ENCODE results near the gene COA8. TPM values are rescaled to one million over a fixed set of nuclear protein-coding genes. Genes with fewer than 3 reads are reported as not detected.

COA8 gene
- total and polyA plus RNA-seq, 2 of the 13 experiments (the other 11 are each of a cell fraction or from before 2014, with no cell fraction given): 10.9 to 25.1 TPM

- POLR2A ChIA-PET: interaction anchor here (0.6 kb wide), 1 partner anchor 12 kb away, joined by 4 read pairs; no protein-coding TSS in a partner anchor
- intact Hi-C loops (cut with micrococcal nuclease; ENCODE audit: unreplicated experiment): loop anchor here (1.0 kb wide), 2 partner anchors 29 to 47 kb away; no protein-coding TSS in a partner anchor
- Histone ChIP-seq H3K27me3 (ENCODE audit: control insufficient read depth in 1 of 2, insufficient read depth in 2 of 2, low read length in 2 of 2) (peaks cover 2 to 7% of the 10 kb centered on the region in 2 experiments; a peak in 2 of 5 replicates), H3K79me2 (ENCODE audit: insufficient read depth, low read length) (no peaks in the 10 kb centered on the region), H3K36me3 (replicated peaks in 1 of 2; ENCODE audit: control insufficient read depth in 1 of 2, insufficient read depth in 2 of 2, low read length in 2 of 2) (no peaks in the 10 kb centered on the region), H3K4me3 (replicated peaks in 1 of 3; ENCODE audit: insufficient read depth in 1 of 3, low read depth in 2 of 3, low read length in 3 of 3) (no peak overlapping the region), H3K9ac (ENCODE audit: insufficient read depth, low read depth, low read length) (no peak overlapping the region), H4K20me1 (ENCODE audit: insufficient read depth, low read length) (no peaks in the 10 kb centered on the region), H3K27ac (ENCODE audit: extremely low read length, insufficient read depth, low read length) (no peak overlapping the region), H2AFZ (ENCODE audit: low read length) (no peak overlapping the region), H3K9me3 (ENCODE audit: low read length) (no peaks in the 10 kb centered on the region), H3K4me2 (ENCODE audit: low read depth, low read length) (no peak overlapping the region), H3K4me1 (ENCODE audit: insufficient read depth, low read length) (peaks cover 43% of the 10 kb centered on the region)
- ATAC-seq: peak; percentile 45
- CTCF ChIA-PET (ENCODE audit: low intra/inter-chr PET ratio, low total read pairs): interaction anchor here (0.7 to 2.8 kb wide), 3 partner anchors 28 to 51 kb away, joined by 3 to 38 read pairs (median 31); no protein-coding TSS in a partner anchor
- in situ Hi-C loops (cut with HindIII; ENCODE audit: extremely low pct_ligation_motif_present, low pct_unique_long_range_greater_than_20kb): loop anchor here (5.0 kb wide), 1 partner anchor 45 kb away; no protein-coding TSS in a partner anchor
- no peak for FAIRE-seq
- WGBS (ENCODE audit: low lambda C conversion rate): 7% methylated on average over 3 of the region's 21 CpGs
- no TSS peak for BruUV-seq (replicated peaks)
- peak; percentile 44 for DNase-seq (ENCODE audit: low spot score)
- TF ChIP-seq ZBTB7B (CRISPR knock-in tag; IDR thresholded peaks at IDR 0.05) (peak; percentile 84; the same call in 1 of the 2 replicates), AHR (CRISPR knock-in tag; IDR thresholded peaks at IDR 0.05) (0 out of 2 replicates have a peak, but pooled peaks have one; percentile 23), ZFP37 (CRISPR knock-in tag; IDR thresholded peaks at IDR 0.05; ENCODE audit: borderline replicate concordance) (no peak), ZNF18 (CRISPR knock-in tag; IDR thresholded peaks at IDR 0.05; ENCODE audit: insufficient replicate concordance) (no peak), ZNF160 (CRISPR knock-in tag; IDR thresholded peaks at IDR 0.05) (no peak), AGO2 (optimal IDR thresholded peaks at IDR 0.05; ENCODE audit: low read depth, low read length) (peak; percentile 58), ZSCAN12 (CRISPR knock-in tag; IDR thresholded peaks at IDR 0.05) (no peak), FOXC1 (CRISPR knock-in tag; IDR thresholded peaks at IDR 0.05; ENCODE audit: borderline replicate concordance) (no peak), ZNF407 (CRISPR knock-in tag; IDR thresholded peaks at IDR 0.05; ENCODE audit: not compliant biosample characterization) (no peak), FOSL2 (CRISPR knock-in tag; IDR thresholded peaks at IDR 0.05) (no peak), ZNF619 (CRISPR knock-in tag; IDR thresholded peaks at IDR 0.05) (0 out of 2 replicates have a peak, but pooled peaks have one; percentile 27), CAMTA2 (CRISPR knock-in tag; IDR thresholded peaks at IDR 0.05; ENCODE audit: borderline replicate concordance) (no peak), ZNF264 (CRISPR knock-in tag; IDR thresholded peaks at IDR 0.05) (0 out of 2 replicates have a peak, but pooled peaks have one; percentile 37), ZNF766 (CRISPR knock-in tag; IDR thresholded peaks at IDR 0.05; ENCODE audit: borderline replicate concordance) (peak; percentile 78; the same call in 1 of the 2 replicates)
Observed at GRCh38 chr14:103546652-103547454, 15.9 kb upstream of the COA8 start.

All from HepG2 (cell line).